22Rv1 (cell line): ENCODE data around the gene TRMU.

Experiments
- CTCF ChIP-seq: fragments of 450-650 bp; IDR thresholded peaks from 2 replicates; pipeline ENCODE4 v1.5.1; 2017; ENCODE audit warnings: mild to moderate bottlenecking
- ZFX ChIP-seq: fragments of 450-650 bp; IDR thresholded peaks from 2 replicates; pipeline ENCODE4 v1.6.1; 2017; ENCODE audit warnings: antibody characterized with exemption, borderline replicate concordance

- TF ChIP-seq CTCF (peak; percentile 98), ZFX (no peak)
Measured at GRCh38 chr22:46367707-46368191, 32.2 kb downstream of the TRMU start.
